NCI-H510A treated with DMSO at 0.1 percent for 48 hours (cell line): Measurements from ENCODE around the gene FBXL4.
A peak's percentile ranks its signal among the peaks of the same experiment; 100 is the strongest.

ENCODE experiments used
- DNase-seq: peaks from one replicate; lab custom pipeline; 2025; lab: John Stamatoyannopoulos, UW

Gene FBXL4

GRCh38 chr6:98880486-98880885 is 67.3 kb downstream of the FBXL4 start:
- DNase-seq, result no peak

DNA sequence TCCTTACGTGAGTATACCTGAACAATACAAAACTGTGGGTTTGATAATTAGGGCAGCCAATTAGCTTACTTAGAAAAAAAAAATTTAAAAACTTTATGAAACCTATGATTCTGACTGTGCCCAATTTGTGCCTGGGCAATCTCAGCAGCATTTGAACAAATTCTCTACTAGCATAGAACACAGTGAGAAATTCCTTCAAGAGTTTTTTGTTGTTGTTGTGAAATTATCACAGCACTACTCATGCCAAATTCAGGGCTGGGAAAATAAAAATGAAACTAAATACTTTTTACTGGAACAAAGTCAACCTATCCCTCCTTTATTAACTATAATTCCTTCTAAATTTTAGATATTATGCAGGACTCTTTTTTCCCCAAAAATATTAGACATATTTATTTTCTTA is 70.5 kb downstream of the FBXL4 start:
- no peak for DNase-seq

- DNase-seq, result no peak
Observed at GRCh38 chr6:98875375-98875774, 72.4 kb downstream of the FBXL4 start.

DNA sequence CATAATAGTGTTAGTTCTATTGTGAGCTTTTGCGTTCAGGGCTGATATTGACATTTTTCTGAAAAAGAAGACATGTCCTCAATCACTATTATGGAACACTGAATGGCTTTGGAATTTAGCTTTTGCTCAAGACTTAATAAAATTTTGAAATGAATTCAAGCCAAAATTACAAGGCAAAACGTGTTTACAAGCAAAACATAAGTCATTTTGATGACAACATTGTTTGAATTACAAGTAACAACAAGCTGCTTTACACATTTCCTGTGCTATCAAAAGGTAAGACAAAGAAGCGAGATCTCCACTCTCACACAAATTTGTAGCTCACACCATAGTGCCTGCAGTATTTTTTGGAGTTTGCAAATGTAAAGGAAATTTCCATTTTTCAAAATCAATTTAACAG is 75.9 kb downstream of the FBXL4 start:
- DNase-seq, result no peak

DNA sequence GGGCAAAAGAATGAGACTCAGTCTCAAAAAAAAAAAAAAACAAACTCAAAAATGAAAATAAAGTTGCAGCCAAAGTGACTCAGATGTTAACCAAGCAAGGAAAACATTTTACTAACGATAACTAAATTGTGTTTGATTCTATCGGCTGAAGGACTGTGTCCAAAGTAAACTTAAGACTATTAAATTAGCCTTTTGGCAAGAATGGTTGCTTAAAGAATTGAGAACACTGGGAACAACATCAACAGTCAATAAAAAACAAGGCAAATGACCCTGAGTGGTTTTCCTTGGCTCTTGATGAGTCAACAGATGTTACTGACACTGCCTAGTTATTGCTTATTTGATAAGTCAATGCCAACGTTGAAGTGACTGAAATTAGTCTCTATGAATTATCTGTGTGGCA is 76.7 kb downstream of the FBXL4 start:
- no peak for DNase-seq

DNA sequence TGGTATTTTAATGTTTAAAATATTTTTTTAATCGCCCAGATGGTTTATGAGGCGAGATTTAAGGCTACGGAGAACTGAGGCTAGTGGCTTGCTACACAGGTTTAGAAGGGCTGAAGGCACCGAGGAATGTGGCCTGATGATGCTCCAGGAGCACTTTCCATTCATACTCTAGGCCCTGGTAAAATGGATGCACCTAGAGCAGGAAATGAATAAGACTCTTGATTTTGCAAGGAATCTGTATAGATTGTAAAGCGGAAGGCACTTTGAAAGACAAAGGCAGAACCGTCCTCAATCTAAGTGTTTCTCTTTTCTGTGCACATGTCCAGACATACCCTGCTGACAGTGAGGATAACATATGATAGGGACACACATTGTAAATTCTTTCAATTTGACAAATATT is 83.2 kb downstream of the FBXL4 start:
- DNase-seq, result no peak

GRCh38 chr6:98848539-98849242 is 99.1 kb downstream of the FBXL4 start:
- no peak for DNase-seq

GRCh38 chr6:98847779-98848538 is 99.8 kb downstream of the FBXL4 start:
- DNase-seq, result no peak

DNA sequence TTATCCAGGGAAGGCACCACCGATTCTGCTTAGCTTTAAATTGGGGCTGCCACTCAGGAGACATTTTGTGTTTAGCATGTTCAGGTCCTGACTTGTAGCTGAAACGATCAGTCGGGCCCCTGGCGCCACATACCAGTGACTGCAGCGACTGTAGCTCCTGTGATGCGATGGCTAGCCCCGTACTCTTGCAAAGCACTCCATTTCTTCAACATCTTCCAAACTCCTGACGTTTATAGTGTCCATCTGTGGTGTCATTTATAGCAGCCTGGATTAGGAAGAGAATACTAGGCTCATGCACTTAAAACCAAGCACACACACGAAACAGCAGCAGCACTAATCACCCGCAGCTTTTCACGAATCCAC is 100.3 kb downstream of the FBXL4 start:
- no peak for DNase-seq

DNA sequence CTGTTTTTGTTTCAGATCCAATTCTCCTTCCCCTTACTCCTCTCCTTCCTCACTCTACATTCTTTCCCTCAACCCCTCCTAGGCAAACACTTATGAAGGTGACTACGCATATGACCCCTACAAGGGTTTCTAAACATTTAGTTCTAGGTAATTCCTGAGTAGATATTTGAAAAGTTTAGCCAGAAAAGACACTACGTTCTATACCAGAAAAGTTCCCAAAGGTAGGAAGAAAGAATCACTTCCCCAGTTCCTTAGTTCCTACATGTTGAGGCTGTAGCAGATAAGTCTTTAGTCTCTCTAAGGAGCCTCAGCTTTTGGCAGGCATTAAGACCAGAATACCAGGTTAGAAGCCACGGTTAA is 101.7 kb downstream of the FBXL4 start:
- no peak for DNase-seq

DNA sequence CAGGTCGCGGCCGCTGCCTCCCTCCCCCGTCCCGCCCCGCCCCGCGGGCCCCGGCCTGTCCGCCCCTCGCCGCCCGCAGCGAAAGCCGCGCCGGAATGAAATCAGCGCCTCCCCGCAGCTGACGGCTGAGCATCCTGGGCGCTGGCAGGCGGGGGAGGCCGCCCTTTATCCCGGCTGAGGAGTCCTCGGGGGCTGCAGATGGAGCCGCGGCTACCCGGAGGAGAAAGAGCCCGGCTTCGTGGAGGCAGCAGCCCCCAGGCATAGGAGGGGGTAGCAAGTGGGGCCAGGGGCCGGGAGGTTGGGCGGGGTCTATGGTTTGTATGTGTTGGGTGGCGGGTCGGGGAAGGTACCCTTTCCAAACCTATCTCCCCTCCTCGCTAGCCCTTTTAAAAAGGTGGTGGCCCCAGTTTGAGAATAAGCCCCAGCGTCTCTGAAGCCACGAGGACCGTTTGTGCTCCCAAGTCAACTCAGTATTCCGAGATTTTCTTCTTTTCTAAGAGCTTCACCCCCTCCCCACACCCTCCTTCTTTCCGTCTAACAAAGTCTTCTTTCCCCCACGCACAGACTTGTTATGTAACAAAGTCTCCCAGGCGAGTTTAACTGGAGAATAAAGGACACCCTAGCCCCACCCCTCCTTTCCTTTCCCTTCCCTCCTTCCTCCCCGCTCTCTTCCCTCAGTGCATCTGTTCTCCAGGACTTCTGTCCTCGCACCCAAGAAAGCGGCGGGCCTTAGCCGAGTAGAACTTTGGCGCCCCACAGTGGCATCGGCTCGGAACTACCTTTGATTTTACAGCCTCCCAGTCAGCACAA is 102.3 kb downstream of the FBXL4 start:
- DNase-seq, result peak; percentile 63

DNA sequence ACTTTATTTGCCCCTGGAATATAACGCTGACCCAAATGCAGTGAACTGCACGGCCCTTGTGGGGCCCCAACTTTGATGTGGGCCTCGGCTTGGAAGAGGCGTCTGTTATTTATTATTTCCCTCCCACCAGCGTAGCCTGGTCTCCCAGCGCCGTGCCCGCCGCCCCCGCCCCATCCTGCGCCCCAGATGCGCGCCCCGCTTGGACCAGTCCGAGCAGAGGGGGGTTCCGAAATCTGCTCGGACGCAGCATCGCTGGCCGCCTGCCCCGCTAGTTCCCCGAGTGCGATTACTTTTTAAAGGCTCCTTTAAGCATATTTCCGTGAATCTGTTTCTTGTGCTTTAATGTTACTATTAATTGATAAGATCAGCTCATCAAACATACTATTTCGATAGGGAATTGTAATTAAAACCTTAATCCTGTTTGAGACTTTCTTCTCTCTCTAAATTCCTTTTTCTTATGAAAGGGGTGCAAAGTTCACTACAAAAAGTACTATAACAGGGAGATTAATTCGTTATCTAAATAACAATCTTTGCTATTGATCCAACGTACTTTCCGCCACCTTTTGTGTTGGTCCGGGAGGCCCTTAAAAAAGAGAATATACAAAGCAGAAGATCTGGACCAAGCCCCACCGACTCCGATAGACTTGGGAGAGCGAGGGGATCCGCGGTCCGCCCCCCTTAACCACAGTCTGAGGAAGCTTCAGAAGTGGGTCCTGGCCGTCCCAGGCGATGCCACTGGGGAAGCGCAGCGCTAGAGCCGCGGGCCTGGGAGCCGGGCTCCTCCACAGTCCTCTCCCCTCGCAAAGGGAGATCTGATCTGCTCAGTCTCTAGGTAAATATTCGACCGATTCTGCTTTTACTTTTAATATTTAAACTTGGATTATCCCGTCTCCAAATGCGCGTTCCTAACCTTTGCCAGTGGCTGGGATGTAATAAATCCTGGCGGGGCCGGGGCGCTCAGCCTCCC is 103.2 kb downstream of the FBXL4 start:
- DNase-seq, result no peak

- DNase-seq, result no peak
Observed at GRCh38 chr6:98843271-98844243, 104.2 kb downstream of the FBXL4 start.

DNA sequence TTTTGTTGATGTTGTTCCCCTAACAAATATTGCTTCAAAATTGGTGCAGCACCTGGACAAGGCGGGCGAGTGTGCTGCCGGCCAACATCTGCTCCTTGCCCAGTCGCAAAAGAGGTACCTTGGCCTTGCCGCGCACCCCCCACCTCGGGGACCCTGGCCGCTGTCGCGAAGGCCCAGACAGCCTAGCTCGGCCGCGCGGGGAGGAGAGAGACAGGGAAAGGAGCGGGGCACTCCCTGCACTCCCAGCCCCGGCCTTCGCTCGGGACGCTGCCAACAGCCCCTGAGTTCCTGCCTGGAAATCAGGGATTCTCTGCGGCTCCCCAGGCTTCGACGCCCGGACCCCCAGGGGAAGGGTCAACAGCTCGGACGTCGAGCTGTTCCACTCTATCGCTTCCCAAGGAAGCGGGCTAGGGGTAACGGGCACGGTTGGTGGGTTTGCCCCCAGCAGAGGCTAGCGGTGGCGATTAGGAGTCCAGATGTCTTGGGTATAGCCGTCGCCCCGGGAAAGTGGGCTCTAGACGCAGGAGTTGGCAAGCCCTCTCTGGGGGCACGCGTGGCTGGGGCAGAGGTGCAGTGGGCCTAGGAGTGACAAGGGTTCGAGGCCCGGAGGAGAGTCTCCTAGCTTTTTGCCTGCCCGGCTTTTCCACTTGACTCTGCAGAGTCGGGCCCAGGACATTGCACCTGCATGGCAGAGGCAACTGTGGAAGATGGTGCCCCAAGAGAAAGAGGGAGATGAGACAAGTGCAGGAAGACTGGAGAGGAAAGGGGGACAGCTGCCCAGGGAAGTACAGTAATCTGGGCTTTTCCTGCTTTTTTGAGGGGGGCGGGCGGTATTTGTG is 105.2 kb downstream of the FBXL4 start:
- DNase-seq, result no peak

DNA sequence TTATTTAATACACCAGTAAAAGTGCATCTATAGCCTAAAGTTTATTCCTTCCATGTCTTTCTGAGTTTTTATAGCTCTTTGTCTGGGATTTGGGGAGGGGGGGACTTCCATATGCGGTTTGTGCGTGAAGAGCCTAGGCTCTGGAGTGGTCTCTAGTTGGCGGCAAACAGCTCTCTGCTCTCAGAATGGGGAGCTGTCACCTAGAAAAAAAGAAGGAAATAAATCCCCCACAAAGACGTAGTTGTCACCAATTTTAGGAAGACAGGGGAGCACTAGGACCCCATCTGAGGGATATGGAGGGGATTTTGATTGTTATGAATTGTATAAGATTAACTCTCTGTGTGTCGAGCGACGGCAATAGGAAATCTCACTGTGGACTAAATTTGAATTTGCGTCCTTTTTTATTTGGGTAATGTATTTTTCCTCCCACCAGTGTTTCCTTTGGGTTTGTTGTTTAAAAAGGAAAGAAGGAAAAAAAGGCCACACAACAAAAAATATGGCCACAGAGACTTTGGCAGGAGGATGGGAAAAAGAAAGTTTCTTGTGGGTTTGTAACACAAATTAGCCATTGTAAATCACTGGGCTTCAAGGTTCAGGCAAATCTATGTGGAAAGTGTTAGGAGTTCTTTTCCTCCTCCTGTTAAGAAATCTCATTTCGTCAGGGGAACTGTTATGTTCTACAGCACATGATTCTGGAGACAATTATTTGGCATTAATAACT is 106.0 kb downstream of the FBXL4 start:
- no peak for DNase-seq

GRCh38 chr6:98840996-98841513 is 106.7 kb downstream of the FBXL4 start:
- DNase-seq, result no peak

- no peak for DNase-seq
Observed at GRCh38 chr6:98840385-98840784, 107.4 kb downstream of the FBXL4 start.

GRCh38 chr6:98839781-98840361 is 107.9 kb downstream of the FBXL4 start:
- no peak for DNase-seq
